ENCODE measurements around the gene ISOC2. TPM values are rescaled to one million over a fixed set of nuclear protein-coding genes. Genes with fewer than 3 reads are reported as not detected.
"Not testable (repeated sequence)": the region's sequence is repeated elsewhere in the genome, so short reads cannot be mapped to it uniquely, and the experiment has no call there.

Gene ISOC2, protein sequence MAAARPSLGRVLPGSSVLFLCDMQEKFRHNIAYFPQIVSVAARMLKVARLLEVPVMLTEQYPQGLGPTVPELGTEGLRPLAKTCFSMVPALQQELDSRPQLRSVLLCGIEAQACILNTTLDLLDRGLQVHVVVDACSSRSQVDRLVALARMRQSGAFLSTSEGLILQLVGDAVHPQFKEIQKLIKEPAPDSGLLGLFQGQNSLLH
- total RNA-seq (2014; rRNA removed; shearing (Covaris generic)): 114 and 139 TPM in 2 replicates

DNA sequence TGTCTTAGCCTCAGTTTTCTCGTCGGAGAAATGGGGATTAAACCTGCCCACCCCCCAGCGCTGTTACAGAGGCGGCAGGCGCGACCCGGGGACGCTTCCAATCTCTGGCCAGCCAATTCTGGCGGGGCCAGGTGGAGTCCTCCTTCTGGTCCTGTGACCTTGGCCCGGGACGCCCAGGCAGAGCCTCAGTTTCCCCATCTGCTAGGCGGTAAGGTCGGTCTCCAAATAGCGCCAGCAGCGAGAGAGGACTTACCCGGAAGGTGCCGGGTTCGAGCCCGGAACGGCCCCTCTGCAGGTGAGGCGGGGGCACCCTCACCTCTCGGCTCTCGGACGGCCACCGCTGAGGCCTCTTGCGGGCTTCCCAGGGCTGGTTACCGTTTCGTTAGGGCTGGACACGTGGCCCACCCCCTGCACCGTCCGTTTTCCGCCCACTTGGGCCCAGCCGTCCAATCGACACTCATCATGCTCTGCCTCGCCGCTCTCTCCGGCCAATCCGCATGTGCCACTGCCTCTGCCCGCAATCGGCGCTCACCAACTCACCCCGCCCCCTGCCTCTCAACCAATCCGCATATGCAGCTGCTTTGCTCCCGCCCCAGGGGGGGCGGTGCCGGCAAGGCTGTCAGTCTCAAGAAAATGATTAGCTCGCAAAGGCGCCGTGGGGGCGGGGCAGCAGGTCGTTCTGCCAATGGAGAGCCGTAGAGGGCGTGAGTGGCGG, at the start of gene ISOC2:
TSS of gene ISOC2 (minus strand) at position 384 of the 715 bp plus-strand sequence. CDS start 5,156 bp downstream, outside the sequence.
- DNase-seq (ENCODE audit: low spot score): peak; percentile 100

DNA sequence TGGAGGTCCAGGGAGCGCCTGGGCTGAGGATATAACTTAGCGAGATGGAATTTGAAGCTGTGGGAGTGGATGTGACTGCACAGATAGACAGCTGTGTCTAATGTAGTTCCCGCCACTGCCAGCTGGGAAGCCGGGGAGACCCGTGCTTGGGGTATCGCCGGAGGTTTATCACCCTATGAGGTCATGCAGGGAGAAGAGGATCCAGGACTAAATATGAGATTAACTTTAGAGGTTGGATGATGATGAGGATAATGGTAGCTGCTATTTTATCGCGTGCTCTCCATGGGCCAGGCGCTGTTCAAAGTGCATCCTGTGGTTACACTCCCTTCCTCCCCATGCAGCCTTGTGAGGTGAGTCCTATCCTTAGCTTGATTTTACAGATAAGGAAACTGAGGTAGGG, 46.7 kb upstream of the ISOC2 start:
- no peak for DNase-seq (ENCODE audit: low spot score)

DNA sequence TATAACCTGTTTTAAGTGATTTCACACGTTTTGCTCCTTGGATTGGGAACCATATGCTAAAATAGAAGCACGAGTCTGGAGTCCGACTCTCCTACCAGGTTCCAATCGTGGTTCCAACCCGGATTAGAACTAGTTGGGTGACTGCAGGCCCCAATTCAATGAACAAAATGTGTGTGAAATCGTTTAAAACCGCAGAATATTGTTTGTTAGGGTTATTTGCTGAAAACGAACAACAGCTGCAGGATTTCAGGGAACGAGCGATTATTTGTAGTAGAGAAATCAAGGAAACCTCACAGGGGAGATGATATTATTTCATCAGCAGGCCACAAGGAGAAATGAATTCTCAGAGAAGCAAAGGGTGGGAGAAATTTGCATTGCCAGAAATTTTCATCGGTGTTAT, 43.5 kb upstream of the ISOC2 start:
- no peak for DNase-seq (ENCODE audit: low spot score)

- DNase-seq (ENCODE audit: low spot score): no peak
These were observed 42.8 kb upstream of the ISOC2 start for GRCh38 chr19:55504252-55504603.

DNA sequence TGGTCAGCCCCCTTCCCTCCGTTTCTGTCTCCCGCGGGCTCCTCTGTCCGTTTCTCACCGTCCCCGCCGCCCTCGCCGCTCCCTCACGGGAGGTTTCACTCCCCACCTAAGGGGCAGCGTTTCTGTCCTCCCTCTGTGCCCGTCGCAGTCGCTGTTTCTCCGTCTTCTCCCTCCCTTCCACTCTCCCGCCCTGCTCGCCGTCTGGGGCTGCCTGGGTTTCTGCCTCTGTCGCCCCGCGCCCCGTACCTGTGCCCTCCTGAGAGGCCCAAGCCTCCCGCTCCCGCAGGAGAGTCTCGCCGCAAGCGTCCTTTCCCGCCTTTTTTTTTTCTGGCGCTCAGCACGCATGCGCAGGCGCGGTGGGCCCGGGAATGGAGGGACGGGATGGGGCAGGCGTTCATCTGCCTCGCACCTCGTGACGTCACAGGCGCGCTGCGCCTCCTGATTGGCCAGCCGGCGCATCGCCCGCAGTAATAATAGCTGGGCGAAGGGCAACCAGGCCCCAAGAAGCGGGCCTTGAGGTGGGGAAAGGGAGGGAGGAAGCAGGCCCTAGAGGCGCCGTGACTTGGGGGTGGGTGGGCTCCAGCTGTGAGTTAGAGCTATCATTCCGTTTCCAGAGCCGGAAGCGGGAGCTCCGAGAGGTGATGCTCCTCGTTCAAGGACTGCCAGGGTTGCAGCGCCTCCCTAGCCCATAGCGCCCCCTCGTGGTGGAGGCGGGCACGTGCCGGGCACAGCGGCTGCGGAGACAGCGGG, 42.2 kb upstream of the ISOC2 start:
- DNase-seq (ENCODE audit: low spot score): peak; percentile 96

DNA sequence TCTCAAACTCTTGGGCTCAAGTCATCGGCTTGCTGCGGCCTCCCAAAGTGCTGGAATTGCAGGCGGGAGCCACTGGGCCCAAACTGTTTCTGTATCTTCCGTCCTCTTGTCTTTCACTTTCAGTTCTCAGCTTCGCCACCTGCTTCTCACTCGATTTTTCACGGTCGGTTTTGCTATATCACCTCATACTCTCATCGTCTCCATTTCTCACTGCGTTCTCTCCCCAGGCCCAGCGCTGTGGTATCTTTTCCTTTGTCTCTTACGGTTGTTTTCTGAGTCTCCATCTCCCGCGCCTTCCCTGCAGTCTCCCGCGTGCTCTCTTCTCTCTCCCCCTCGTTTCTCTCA, 41.7 kb upstream of the ISOC2 start:
- no peak for DNase-seq (ENCODE audit: low spot score)

- no peak for DNase-seq (ENCODE audit: low spot score)
These were observed 40.9 kb upstream of the ISOC2 start for GRCh38 chr19:55502197-55502952.

DNA sequence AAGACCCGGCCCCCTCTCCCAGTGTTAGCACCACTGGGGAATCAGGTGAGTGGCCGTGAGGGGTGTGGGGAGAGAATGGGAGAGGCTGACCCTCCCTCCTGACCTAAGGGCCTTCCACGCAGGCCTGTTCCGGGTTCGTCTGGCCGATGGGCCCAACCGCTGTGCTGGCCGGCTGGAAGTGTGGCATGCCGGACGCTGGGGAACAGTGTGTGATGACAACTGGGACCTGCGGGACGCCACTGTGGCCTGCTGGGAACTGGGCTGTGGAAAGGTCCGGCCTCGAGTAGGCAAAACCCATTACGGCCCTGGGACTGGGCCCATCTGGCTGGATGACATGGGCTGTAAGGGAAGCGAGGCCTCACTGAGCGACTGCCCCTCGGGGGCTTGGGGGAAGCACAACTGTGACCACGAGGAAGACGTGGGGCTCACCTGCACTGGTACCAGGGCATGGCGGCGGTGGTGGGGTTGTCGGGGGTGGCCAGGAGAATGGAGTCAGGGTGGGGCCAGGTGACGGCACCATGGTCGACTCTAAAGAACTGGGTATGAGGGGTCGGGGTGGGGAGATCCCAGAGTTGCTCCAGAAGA, 39.0 kb upstream of the ISOC2 start:
- no peak for DNase-seq (ENCODE audit: low spot score)

DNA sequence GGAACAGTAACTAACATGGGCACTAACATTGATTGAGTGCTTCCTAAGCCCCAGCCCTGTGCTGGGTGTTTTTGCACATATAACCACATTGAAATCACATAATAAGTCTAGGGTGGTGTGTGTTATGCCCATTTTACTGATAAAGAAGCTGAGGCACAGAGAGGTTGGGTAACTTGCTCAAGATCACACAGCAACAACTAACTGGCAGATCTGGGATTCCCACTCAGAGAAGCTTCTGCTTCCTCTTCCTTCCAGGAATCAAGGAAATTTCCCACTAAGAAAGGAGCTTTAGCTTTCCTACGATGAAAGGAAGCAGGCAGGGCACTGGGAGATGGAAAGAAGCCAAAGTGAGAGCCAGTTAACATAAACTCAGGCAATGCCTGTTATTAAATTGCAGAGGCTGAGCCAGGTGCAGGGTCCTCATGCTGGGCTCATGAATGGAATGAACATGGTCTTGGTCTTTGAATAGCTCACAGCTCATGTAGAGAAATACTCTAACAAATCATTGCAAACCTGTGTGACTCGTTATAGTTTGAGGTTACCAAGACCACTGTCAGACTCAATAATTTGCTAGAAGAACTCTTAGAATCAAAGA, 36.9 kb upstream of the ISOC2 start:
- no peak for DNase-seq (ENCODE audit: low spot score)

GRCh38 chr19:55497763-55498162, 36.3 kb upstream of the ISOC2 start:
- no peak for DNase-seq (ENCODE audit: low spot score)

- DNase-seq (ENCODE audit: low spot score): not testable (repeated sequence)
These were observed 35.4 kb upstream of the ISOC2 start for GRCh38 chr19:55496820-55497219.

DNA sequence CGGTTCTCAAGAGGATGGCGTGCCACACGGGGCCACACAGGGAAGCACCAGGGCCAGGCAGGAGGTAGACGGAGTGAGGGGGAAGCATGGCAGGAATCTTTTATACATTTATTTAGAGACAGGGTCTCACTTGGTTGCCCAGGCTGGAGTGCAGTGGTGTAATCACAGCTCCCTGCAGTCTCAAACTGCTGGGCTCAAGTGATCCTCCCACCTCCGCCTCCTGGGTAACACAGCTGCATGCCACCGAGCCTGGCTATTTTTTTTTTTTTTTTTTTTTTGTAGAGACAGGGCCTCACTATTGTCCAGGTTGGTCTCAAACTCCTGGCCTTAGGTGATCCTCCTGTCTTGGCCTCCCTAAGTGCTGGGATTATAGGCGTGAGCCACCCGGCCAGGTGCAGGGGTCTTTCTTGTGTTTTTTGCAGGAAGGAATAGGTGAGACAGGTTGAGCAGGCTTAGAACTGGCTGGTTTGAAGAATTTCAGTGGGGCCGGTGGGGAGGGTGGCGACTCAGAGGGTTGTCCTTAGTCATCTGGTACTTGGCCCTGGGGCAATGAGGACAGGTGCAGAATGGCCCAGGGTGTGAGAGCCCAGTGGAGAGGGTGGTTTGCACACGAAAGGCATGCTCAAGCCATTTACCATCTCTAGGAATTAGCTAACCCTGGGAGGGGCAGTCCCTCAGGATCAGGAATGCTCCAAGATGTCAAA, 34.4 kb upstream of the ISOC2 start:
- peak; percentile 46 for DNase-seq (ENCODE audit: low spot score)

DNA sequence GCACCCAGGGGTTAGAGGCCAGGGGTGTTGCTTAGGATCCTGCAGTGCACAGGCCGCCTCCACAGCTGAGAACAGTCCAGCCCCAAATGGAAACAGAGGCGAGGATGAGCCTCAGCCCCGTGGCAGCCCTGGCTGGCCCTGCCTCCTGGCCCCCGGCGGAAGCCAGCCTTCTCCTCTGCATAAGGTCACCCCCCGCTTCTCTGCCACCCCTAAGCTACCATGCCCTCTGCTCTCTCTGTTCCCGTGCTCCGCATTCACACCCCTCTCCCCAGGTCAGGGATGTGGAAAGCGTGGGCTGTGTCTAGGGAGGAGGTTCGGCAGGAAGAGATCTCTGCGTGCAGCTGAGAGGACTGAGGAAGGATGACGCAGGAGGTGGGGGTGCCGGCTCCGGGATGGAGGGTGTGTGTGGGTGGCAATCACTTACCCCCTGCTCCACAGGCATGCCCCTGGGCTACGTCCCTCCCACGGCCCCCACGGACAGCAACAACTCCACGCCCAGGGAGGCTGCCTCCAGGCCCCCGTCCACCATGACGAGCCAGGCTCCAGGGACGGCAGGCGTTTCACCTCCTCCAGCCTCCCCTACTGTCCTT, 32.8 kb upstream of the ISOC2 start:
- no peak for DNase-seq (ENCODE audit: low spot score)

DNA sequence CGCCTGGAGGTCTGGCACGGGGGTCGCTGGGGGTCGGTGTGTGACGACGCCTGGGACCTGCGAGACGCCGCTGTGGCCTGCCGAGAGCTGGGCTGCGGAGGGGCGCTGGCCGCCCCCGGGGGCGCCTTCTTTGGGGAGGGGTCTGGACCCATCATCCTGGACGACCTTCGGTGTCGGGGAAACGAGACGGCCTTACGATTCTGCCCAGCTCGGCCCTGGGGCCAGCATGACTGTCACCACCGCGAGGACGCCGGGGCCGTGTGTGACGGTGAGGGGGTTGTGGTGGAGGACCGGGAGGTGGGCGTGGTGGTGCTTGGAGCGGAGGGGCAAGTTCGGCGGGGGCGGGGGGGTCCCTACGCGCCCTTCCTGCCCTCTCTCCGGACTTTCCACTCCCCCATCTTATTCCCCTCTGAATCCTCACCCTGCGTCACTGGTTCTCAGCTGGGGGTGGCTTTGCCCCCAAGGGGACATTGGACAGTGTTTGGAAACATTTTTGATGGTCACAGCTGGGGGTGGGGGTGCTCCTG, 32.3 kb upstream of the ISOC2 start:
- no peak for DNase-seq (ENCODE audit: low spot score)

DNA sequence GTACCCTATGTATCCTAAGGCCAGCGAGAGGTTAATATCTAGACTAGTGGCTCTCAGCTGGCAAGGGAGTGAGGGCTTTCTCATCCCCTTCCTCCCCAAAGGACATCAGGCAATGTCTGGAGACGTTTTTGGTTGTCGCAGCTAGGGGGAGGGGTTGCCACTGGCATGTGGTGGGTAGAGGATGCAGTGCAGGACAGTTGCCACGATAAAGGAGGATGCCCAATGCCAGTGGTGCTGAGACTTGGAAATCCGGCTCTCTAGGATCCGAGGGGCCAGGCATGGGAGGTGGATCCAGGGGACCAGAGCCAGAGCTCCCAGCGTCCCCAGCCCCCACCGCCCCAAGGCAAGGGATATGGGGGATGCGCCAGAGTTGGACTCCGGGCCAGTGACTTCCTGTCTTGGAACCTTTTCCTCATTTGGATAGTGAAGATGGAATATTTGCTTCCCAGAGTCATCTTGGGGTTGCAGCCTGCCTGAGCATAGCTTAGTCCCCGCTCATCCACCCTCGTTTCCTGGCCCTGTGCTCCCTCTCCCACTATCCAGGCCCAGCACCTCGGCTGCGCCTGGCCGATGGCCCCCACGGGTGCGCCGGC, 31.7 kb upstream of the ISOC2 start:
- DNase-seq (ENCODE audit: low spot score): no peak

DNA sequence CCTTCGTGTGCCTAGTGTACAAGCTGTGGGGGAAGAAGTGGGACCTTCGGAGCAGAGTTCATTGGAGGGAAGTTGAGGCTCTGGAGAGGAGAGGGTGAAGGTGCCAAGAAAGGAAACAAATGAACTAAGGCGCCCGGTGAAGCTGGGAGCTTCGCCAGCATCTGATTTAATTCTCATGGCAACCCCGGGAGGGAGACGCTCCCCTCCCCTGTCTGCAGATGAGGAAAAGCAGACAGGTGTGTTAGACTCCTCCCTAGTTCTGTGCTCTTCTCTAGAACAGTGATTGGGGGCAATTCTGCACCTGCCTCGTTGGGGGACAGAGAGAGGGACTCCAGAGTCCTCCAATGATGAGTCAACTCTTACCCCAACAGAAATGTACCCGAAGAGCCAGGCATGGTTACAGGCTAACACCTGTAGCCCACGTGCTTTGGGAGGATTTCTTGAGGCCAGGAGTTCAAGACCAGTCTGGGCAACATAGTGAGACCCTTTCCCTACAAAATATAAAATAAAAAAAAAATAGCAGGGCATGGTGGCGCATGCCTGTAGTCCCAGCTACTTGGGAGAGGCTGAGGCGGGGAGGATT, 31.0 kb upstream of the ISOC2 start:
- DNase-seq (ENCODE audit: low spot score): no peak

GRCh38 chr19:55491546-55492360, 30.3 kb upstream of the ISOC2 start:
- DNase-seq (ENCODE audit: low spot score): peak; percentile 46

Measured in A172 (cell line).